ENCODE data around the gene GNB3. TPM values are rescaled to one million over a fixed set of nuclear protein-coding genes. Genes with fewer than 3 reads are reported as not detected.

GNB3 gene
- polyA plus RNA-seq, 1 of the 3 experiments (the other 2 are of a cell fraction), result 12.9 TPM

DNA sequence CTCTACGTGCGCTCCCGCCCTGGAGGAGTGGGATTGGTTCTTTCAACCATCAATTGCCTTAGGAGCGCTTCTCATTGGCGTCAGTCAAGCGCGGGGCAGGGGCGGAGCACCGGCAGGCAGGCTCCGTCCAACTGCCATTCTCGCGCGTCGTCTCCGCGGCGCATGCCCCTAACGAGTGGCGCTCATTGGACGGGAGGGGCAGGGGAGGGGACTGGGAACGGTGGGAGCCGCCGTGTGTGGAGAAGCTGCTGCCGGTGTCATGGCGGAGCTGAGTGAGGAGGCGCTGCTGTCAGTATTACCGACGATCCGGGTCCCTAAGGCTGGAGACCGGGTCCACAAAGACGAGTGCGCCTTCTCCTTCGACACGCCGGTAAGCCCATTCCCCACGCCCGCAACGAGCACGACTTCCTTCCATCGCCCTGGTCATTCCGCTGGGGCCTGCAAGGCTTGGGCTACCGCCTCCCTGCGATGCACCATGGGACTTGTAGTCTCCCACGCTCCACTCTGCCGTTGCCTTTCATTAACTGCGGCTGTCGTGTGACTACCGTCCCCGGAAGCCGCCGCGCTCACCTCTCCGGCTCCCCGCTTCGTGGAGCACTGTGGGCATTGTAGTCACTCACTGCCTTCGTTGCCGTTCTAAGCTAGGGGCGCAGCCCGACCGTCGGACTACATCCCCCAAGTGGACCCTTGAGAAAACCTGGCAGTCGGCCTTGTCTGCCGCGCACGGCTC is 11.4 kb downstream of the GNB3 start, which contains the start of gene USP5 (continued):
- TF ChIP-seq, protein P1, sequence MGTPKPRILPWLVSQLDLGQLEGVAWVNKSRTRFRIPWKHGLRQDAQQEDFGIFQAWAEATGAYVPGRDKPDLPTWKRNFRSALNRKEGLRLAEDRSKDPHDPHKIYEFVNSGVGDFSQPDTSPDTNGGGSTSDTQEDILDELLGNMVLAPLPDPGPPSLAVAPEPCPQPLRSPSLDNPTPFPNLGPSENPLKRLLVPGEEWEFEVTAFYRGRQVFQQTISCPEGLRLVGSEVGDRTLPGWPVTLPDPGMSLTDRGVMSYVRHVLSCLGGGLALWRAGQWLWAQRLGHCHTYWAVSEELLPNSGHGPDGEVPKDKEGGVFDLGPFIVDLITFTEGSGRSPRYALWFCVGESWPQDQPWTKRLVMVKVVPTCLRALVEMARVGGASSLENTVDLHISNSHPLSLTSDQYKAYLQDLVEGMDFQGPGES (IDR thresholded peaks at IDR 0.05; ENCODE audit: low read depth, low read length), result peak; percentile 76
- TF ChIP-seq GATA2 (CRISPR knock-in tag; IDR thresholded peaks at IDR 0.05), result no peak
- peak; percentile 19; the same call in 1 of the 2 replicates for TF ChIP-seq SIN3A (IDR thresholded peaks at IDR 0.05; ENCODE audit: borderline replicate concordance, low read depth, low read length)
- TF ChIP-seq RAD21 (IDR thresholded peaks at IDR 0.05; ENCODE audit: low read length), result no peak
- TF ChIP-seq MXI1 (IDR thresholded peaks at IDR 0.05; ENCODE audit: low read depth, low read length), result peak; percentile 72
- no peak for TF ChIP-seq JUND (IDR thresholded peaks at IDR 0.05)
- peak; percentile 92 for TF ChIP-seq CHD2 (IDR thresholded peaks at IDR 0.05; ENCODE audit: low read length, partially characterized antibody)
- TF ChIP-seq, protein P2, sequence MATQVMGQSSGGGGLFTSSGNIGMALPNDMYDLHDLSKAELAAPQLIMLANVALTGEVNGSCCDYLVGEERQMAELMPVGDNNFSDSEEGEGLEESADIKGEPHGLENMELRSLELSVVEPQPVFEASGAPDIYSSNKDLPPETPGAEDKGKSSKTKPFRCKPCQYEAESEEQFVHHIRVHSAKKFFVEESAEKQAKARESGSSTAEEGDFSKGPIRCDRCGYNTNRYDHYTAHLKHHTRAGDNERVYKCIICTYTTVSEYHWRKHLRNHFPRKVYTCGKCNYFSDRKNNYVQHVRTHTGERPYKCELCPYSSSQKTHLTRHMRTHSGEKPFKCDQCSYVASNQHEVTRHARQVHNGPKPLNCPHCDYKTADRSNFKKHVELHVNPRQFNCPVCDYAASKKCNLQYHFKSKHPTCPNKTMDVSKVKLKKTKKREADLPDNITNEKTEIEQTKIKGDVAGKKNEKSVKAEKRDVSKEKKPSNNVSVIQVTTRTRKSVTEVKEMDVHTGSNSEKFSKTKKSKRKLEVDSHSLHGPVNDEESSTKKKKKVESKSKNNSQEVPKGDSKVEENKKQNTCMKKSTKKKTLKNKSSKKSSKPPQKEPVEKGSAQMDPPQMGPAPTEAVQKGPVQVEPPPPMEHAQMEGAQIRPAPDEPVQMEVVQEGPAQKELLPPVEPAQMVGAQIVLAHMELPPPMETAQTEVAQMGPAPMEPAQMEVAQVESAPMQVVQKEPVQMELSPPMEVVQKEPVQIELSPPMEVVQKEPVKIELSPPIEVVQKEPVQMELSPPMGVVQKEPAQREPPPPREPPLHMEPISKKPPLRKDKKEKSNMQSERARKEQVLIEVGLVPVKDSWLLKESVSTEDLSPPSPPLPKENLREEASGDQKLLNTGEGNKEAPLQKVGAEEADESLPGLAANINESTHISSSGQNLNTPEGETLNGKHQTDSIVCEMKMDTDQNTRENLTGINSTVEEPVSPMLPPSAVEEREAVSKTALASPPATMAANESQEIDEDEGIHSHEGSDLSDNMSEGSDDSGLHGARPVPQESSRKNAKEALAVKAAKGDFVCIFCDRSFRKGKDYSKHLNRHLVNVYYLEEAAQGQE (IDR thresholded peaks at IDR 0.05; ENCODE audit: low read depth, low read length), result no peak

DNA sequence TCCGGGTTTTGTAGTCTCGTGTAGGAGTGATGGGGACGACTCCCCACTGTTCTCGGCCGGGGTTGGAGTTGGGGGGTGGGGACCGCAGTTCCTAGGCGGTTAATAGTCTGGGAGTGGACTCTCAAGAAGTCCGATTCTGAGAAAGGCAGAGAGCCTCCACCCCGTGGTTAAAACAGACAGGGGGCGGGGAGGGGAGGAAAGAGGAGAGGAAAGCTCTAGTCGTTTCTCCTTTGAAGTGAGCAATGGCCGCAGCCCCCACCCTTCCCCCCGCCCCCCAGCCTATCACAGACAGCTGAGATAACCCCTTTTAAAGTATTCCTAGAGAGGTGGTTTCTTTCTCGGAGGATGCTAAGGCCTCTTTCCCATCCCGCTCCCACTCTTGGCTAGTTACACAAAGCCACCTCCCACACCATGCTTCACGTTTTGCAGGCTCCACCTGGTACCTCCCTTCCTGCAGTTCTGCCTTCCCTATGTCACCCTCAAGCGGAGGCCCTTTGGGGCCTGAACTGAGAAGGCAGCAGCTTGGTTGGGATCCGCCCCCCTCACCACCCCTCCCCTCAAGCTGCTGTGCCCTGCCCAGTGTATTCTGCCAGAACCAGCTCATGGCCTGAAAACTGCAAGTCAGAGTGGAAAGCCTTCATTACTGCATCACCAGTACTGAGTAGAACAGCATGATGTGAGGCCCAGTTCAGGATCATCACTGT is 12.1 kb downstream of the GNB3 start:
- under 1% methylated on average over 17 of the region's 18 CpGs for WGBS (ENCODE audit: low lambda C conversion rate)
- H3F3A ChIP-seq (replicated peaks; ENCODE audit: insufficient read depth), result peaks cover 18% of the 10 kb centered on the region
- ChIA-PET POLR2A (interaction anchor here (0.7 to 3.4 kb wide), 20 partner anchors 12 to 360 kb away, joined by 3 to 57 read pairs (median 6); partner anchors contain the start of genes C12orf57, GAPDH, GNB3 and GPR162), CTCF (interaction anchor here (0.9 to 19.4 kb wide), 10 partner anchors 13 to 340 kb away, joined by 3 to 225 read pairs (median 5); partner anchors contain the start of genes GNB3, MLF2, P3H3 and PTMS)
- TF ChIP-seq, protein P3, sequence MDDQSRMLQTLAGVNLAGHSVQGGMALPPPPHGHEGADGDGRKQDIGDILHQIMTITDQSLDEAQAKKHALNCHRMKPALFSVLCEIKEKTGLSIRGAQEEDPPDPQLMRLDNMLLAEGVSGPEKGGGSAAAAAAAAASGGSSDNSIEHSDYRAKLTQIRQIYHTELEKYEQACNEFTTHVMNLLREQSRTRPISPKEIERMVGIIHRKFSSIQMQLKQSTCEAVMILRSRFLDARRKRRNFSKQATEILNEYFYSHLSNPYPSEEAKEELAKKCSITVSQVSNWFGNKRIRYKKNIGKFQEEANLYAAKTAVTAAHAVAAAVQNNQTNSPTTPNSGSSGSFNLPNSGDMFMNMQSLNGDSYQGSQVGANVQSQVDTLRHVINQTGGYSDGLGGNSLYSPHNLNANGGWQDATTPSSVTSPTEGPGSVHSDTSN (IDR thresholded peaks at IDR 0.05), result 0 out of 2 replicates have a peak, but pooled peaks have one; percentile 18
- TF ChIP-seq TAF1 (IDR thresholded peaks at IDR 0.05; ENCODE audit: borderline replicate concordance, low read depth, low read length) (0 out of 2 replicates have a peak, but pooled peaks have one; percentile 25), POLR2AphosphoS5 (IDR thresholded peaks at IDR 0.05; ENCODE audit: low read depth, low read length) (peak; percentile 10; the same call in 1 of the 2 replicates), EZH2phosphoT487 (IDR thresholded peaks at IDR 0.05; ENCODE audit: borderline replicate concordance, low read depth) (no peak), MXI1 (IDR thresholded peaks at IDR 0.05; ENCODE audit: low read depth, low read length) (peak; percentile 82), RFX5 (IDR thresholded peaks at IDR 0.05; ENCODE audit: low read length) (no peak)
- TF ChIP-seq, protein P4, sequence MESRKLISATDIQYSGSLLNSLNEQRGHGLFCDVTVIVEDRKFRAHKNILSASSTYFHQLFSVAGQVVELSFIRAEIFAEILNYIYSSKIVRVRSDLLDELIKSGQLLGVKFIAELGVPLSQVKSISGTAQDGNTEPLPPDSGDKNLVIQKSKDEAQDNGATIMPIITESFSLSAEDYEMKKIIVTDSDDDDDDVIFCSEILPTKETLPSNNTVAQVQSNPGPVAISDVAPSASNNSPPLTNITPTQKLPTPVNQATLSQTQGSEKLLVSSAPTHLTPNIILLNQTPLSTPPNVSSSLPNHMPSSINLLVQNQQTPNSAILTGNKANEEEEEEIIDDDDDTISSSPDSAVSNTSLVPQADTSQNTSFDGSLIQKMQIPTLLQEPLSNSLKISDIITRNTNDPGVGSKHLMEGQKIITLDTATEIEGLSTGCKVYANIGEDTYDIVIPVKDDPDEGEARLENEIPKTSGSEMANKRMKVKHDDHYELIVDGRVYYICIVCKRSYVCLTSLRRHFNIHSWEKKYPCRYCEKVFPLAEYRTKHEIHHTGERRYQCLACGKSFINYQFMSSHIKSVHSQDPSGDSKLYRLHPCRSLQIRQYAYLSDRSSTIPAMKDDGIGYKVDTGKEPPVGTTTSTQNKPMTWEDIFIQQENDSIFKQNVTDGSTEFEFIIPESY (IDR thresholded peaks at IDR 0.05; ENCODE audit: borderline replicate concordance, low read depth), result no peak
- peaks cover 64% of the 10 kb centered on the region for H3K79me2 ChIP-seq (ENCODE audit: insufficient read depth)
- peaks cover 23 to 41% of the 10 kb centered on the region in 2 experiments for H3K36me3 ChIP-seq (replicated peaks in 1 of 2; ENCODE audit: control insufficient read depth in 1 of 2, insufficient read depth in 2 of 2, low read length in 1 of 2)
- peak overlapping the region; percentile 73 to 81 for H3K27ac ChIP-seq (ENCODE audit: low read depth in 2 of 2, low read length in 1 of 2)
- H3K4me3 ChIP-seq (ENCODE audit: low read depth in 2 of 2, low read length in 1 of 2), result peak overlapping the region; percentile 70 to 76
- peak overlapping the region; percentile 65 for H3K9ac ChIP-seq
- no peaks in the 10 kb centered on the region for H3K9me3 ChIP-seq
- peak overlapping the region; percentile 67; the same call in 1 of the 2 replicates for H2AFZ ChIP-seq (ENCODE audit: low read depth)
- H3K9me2 ChIP-seq, result no peaks in the 10 kb centered on the region
- H3K4me2 ChIP-seq, result peak overlapping the region; percentile 96
- no peaks in the 10 kb centered on the region for H3K27me3 ChIP-seq (ENCODE audit: insufficient read depth)
- H4K20me1 ChIP-seq (ENCODE audit: insufficient read depth), result no peaks in the 10 kb centered on the region; the same call in 1 of the 2 replicates
- H3K4me1 ChIP-seq (ENCODE audit: control insufficient read depth in 1 of 2, insufficient read depth in 2 of 2, low read depth in 1 of 2, low read length in 1 of 2), result peaks cover 7 to 17% of the 10 kb centered on the region in 2 experiments
- DNase-seq, result peak; percentile 65

Measured in SK-N-SH (cell line).